IPS-11a (cell line): ENCODE results near the gene TRIM38.
A peak's percentile ranks its signal among the peaks of the same experiment; 100 is the strongest.

Source experiments
- H3K4me3 ChIP-seq: one replicate; pipeline ENCODE4 v1.5.1; 2013; ENCODE audit warnings: low read depth, low read length, control low read depth

TRIM38 gene

DNA sequence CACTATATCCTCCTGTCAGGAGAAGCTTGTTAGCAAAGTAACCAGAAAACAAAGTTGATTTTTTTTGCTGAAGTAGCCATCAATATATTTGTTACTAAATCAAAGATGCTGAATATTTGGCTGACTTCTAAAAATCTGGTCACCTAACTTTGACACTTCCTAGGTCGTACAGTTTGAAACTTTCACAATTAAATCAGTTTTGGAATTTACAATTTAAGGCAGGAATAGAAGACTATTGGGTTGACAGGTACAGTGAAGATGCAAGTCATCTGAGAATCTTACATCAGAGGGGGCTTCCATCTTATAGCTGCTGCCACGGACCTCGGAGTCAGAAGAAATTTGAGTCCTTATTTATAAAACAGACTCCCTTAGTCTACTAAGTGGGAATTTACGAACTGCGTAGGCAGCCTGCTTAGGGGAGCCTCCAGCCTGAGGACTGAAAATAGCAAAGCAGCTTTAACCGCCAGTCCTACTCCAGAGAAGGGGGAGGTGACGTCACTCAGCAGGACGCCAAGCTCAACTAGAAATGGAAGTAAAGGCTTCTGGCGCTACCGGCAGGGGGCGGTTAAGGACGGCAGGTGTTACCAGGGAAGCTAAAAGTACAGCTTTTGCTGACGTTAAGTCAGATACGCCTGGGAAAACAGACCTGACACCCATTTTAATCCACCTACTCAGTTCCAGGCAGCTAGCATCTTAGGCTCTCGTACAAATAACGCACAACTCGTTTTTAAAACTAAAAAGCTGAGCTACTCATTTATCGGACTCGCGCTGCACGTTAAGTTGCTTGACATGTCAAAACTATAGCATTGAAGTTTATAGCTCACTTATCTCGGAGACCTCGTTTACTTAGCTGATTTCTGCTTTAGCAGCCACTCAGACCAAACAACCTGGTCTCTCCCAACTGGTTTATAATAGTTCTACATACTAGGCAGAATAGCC, 63.6 kb downstream of the TRIM38 start:
- H3K4me3 ChIP-seq = peak overlapping the region; percentile 57

DNA sequence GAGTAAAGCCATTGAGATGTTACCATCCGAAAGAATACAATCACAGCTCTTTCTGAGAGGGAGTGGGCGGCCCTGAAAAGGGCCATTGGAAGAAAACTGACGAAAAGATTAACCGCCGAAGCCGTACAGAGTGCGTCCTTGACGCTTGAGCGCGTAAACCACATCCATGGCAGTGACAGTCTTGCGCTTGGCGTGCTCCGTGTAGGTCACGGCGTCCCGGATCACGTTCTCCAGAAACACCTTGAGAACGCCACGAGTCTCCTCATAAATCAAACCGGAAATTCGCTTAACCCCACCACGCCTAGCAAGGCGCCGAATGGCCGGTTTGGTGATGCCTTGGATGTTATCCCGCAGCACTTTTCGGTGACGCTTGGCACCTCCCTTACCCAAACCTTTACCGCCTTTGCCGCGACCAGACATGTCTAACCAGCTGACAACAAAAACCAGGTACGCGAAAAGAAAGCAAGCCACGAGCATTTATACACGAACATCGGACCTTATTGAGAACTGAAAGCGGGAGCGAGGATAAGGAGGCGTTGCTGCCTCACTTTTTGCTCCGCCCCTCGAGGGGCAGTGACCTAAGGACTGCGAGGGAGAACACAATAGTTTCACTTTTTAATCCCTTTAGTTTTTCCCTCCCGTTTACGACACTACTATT, 64.4 kb downstream of the TRIM38 start:
- peak overlapping the region; percentile 57 for H3K4me3 ChIP-seq

DNA sequence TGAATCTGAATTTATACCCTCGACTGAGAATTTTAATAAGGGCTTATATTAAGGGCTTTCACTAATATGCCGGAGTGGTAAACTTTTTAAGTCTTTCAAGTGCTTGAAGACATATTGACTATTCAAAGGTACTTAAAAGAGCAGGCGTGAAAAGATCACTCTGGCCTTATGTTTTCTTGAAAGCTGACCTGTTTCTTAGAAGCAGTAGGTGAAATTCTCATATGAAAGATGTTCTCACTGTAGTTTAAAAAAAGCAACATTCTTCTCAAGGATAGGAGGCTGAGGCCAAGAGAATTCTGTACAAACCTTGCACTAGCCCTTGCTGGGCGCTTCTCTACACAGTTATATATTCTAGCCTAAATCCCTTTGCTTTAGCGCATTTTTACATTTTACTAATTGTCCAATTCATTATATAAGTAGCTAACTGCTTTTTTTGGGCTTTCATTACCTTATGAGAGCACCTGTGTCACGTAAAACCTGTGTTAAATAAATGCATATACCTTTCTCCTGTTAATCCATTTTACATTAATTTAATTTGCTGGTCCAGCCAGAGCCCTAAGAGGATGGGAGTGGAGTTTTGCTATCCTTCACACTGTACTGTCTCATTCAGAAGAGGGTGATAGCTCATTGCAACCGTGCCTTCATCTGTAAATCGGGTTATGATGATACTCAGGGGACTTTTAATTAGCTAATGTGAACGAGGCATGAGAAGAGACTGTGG, 65.0 kb downstream of the TRIM38 start:
- H3K4me3 ChIP-seq = no peak overlapping the region

DNA sequence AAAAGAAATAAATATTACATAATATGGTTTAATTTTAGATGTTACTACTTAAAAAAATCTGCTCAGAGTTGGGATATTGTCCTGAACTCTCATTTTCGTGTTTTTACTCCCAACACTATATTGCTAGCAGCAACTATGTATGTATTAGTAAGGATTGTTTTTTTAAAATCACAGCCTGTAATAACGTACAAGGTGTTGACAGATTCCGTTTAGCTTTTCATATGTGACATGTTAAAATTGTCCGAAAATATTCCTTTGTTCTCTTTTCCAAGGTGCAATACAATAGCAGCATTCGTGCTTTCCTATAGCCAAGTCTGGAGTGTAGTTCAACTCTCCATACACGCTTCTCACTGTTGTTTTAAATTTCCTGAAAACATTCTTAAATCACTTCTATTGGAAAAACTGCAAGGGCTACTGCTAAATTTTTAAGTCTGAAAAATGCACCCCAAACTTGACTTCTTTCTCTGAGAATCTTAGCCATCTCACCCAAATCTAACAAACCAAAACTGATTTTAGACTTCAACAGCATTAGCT, 65.7 kb downstream of the TRIM38 start:
- H3K4me3 ChIP-seq = no peak overlapping the region

DNA sequence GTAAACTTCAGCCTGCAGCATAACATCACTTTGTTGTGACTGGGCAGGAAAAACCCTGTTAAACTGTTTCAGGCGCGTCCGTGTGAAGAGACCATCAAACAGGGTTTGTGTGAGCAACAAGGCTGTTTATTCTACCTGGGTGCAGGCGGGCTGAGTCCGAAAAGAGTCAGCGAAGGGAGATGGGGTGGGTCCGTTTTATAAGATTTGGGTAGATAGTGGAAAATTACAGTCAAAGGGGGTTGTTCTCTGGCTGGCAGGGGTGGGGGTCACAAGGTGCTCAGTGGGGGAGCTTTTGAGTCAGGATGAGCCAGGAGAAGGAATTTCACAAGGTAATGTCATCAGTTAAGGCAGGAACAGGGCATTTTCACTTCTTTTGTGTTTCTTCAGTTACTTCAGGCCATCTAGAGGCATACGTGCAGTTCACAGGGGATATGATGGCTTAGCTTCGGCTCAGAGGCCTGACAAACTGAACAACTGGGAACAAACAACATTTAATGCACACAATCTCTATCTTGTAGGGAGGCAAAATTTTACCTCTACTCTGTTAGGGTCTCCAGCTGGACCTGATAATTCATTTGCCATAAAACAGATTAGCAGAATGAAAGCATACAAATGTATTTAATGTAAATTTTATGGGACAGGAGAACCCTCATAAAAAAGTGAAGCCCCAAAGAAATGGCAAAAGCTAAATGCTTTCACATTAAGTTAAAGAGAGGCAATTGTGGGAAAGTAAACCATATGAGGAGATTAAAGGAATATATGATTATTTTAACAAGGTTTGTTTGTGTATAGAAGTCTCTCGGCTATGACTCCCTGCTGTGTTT, 66.4 kb downstream of the TRIM38 start:
- H3K4me3 ChIP-seq = no peak overlapping the region

DNA sequence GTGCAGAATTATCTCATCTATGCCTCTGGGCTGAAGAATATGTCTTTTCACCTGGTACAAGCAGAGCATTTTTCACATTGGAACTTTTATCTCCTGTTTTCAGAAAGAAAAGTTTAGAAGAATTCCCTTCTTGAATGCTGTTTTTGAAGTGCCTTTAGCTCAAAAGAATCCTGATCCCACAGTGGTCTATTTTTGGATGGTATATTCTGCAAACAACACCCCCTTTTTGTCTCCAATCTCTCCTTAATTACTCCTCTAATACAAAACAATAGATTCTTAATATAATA, 66.9 kb downstream of the TRIM38 start:
- no peak overlapping the region for H3K4me3 ChIP-seq

DNA sequence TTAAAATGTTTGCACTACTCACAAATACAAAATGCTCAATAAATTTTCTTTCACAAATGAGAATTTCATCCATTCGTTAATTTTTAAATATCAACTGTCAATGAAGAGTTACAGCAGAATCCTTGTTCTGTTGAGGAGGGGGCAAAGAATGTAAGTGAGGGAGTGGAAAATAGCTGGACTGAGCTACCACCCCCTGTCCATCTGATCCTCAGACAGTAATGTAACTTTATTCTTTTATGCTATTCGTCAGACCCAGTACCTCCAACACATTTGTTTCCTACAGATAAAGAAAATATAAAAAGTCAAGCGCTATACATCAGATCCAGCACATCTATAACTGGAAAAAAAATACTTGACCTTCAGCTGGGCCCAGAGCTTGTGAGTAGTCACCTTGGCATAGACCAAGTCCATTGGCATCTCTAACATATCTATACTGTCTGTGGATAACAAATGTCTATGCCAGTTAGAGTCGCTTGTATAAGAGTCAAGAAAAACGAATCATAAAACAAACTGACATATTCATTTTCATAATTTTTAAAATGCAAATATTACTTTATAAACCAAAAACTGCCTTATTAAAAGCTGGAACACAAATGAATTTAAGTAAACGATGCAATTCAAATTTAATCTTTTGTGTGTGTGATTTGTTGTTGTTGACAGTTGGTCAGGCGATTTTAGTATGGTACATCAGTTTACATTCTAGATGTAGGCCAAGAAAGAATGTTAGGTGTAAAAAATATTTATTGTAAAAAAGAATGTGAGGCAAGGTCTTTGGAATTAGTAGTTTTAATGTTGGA, 67.5 kb downstream of the TRIM38 start:
- no peak overlapping the region for H3K4me3 ChIP-seq

DNA sequence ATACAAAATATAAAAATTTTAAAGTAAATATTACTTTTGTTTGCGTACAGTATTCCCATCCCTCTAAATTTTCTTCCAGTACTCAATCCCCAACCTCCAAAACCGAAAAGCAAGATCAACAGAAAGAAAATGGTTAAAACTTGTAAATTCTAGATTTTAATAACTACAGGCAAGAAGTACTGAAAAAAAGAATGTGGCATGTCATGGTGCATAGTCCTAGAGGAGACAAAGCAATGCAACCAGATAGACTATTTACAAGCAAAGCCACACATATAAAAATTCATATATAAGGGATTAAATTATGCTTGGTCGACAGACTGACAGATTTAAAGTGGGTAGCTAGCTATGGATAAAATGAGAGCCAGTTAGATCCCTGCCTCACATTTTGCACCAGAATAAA, 68.1 kb downstream of the TRIM38 start:
- peak overlapping the region; percentile 82 for H3K4me3 ChIP-seq

DNA sequence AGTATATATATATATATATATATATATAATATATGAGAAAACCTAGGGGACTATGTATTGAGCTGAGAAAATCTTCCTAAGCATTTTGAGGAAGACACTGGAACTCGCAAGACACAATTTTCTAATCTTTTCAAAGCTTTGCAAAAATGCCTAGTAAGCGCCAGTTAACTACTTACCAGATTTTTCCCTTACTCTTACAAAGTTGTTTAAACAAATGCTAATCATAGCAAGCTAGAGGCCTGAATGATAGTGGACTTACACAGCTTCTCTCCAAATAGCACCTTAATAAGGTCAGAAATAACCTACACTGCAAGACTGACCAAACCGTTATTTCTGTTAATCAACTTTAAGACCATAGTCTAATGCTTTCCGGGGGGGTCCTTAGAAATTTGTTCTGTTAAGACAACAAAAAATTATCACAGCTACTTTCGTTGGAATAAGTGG, 68.6 kb downstream of the TRIM38 start:
- peak overlapping the region; percentile 82 for H3K4me3 ChIP-seq

DNA sequence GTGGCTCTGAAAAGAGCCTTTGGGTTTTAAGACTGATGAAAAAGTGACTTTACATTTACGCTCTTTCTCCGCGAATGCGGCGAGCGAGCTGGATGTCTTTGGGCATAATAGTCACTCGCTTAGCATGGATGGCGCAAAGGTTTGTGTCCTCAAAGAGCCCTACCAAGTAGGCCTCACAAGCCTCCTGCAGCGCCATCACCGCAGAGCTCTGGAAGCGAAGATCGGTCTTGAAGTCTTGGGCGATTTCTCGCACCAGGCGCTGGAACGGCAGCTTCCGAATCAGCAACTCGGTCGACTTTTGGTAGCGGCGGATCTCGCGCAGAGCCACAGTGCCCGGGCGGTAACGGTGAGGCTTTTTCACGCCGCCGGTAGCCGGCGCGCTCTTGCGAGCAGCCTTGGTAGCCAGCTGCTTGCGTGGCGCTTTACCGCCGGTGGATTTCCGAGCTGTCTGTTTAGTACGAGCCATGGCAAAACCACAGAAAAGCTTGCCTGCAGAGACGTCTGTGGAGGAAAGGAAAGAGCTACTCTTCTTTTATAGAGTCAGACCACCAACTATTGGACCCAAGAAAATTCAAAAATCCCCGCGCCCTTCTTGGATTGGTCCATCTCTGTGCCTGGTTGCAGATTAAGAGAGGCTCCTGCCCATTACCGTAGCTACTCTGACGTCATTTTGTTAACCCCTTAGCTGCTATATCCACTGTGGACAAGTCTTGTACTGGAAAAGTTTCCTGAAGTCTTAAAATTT, 69.2 kb downstream of the TRIM38 start:
- H3K4me3 ChIP-seq = peak overlapping the region; percentile 82

DNA sequence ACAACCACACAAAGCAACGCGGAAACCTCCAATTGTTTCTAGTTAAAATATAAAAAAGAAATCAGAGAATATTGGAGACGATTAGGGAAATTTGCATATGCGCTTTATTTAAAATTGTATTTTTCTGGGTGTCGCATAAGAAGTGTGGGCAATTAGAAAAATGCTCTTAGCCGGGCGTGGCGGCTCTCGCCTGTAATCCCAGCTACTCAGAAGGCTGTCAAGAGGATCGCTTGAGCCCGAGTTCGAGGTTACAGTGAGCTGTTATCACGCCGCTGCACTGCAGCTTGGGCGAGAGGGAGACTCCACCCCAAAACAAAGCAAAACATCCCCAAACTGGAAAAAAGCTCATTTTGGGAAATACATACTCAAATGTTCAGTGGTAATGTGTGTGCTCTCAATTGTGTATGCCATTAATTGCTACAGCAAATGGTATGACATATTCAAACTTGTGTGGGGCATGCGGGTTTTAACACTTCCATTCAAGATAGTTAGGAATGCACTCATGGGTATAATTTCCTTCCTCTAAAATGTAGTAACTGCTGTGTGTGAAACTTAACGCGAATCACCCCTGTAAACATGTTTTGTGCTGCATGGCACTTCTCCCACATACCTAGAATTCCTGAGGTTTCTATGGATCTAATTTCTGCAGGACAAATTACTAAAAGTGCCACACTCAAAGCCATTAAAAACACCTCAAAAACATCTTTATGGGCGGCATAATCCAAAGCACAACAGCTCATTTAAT, 69.9 kb downstream of the TRIM38 start:
- peak overlapping the region; percentile 63 for H3K4me3 ChIP-seq

DNA sequence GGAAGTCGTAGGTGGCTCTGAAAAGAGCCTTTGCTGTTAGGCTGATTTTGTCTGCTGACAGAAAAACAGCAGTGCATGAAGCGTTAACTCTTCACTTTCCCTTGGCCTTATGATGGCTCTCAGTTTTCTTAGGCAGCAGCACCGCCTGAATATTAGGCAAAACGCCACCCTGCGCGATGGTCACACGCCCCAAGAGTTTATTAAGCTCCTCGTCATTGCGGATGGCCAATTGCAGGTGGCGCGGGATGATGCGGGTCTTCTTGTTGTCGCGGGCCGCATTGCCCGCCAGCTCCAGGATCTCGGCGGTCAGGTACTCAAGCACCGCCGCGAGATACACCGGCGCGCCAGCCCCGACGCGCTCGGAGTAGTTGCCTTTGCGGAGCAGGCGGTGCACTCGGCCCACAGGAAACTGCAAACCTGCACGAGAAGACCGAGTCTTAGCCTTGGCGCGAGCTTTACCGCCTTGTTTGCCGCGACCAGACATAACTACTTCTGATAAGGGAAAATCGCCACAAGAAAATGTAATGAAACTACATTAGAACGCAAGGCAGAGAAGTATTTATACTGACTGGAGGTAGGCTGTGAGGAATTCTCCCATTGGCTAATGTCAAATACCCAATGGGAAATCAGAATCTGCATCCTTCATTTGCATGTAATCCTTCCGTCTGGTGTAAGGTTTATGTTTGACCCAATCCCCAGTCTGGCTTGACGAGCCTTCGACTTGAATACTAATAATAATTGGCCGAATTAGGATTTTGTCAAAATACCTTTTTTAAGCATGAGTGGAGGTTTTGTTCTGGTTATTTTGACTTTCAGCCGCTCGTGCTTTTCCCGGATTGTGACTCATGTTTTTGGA, 70.7 kb downstream of the TRIM38 start:
- H3K4me3 ChIP-seq = peak overlapping the region; percentile 63

DNA sequence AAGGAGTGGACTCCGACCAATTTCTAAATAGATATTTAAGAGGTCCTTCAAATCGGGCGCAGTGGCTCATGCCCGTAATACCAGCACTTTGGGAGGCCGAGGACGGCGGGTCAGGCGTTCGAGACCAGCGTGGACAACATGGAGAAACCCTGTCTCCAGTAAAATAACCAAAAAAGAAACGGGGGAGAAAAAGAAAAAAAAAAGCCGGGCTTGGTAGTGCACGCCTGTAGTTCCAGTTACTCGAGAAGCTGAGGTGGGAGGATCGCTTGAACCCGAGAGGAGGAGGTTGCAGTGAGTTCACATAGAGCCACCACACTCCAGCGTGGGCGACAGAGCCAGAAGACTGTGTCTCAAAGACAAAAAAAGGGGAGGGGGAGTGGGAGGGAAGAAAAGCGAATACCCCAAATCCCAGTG, 71.3 kb downstream of the TRIM38 start:
- peak overlapping the region; percentile 63 for H3K4me3 ChIP-seq

DNA sequence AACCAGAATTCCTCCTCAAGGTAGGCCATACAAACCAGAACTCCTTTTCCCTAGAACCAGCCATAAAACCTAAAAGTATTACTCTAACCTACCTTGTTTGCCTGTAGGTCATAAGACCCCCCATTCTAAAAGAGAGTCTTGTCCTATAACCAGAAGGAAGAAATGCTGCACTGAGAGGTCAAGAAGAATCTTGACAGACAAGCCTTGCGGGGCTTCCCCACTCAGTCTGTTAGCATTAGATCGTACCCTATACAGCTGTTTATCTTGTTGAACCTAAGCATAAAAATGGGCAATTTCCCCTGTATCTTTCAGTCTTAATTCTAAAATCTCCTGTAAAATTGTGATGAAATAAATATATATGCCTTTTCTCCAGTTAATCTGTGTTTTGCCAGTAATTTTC, 72.3 kb downstream of the TRIM38 start:
- no peak overlapping the region for H3K4me3 ChIP-seq
